Articular chondrocyte of knee joint (primary cell): ENCODE data around the gene CCL2. TPM values are rescaled to one million over a fixed set of nuclear protein-coding genes. Genes with fewer than 3 reads are reported as not detected.

ENCODE experiments used
- total RNA-seq: library from RNA; depleted of rRNA; stranded (reverse); fragments of >200 nt; gene quantifications from 2 replicates; pipeline ENCODE4 v1.2.3, GENCODE V29; 2012

Gene CCL2
- 151 and 185 TPM in 2 replicates for total RNA-seq

DNA sequence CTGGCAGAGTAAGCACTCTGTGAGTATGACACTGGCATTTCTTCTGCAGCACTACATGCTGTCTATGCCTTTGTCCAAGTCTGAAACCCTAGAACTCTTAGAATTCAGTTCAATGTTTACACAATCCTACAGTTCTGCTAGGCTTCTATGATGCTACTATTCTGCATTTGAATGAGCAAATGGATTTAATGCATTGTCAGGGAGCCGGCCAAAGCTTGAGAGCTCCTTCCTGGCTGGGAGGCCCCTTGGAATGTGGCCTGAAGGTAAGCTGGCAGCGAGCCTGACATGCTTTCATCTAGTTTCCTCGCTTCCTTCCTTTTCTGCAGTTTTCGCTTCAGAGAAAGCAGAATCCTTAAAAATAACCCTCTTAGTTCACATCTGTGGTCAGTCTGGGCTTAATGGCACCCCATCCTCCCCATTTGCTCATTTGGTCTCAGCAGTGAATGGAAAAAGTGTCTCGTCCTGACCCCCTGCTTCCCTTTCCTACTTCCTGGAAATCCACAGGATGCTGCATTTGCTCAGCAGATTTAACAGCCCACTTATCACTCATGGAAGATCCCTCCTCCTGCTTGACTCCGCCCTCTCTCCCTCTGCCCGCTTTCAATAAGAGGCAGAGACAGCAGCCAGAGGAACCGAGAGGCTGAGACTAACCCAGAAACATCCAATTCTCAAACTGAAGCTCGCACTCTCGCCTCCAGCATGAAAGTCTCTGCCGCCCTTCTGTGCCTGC, at the start of gene CCL2:
Gene CCL2 (plus strand): TSS at position 635 of the 730 bp plus-strand sequence. CDS start 65 bp downstream, at position 700.

DNA sequence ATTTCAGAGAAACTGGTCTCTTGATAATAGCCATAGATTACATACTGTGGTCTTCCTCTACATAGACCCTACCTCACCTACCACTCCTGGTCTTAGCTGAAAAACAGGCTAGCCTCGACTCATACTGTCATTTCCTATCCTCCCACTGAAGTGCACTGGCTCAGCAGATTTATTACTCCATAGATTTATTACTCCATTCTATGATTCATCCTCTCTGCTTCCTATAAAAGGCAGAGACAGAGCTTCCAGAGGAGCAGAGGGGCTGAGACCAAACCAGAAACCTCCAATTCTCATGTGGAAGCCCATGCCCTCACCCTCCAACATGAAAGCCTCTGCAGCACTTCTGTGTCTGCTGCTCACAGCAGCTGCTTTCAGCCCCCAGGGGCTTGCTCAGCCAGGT, 14.9 kb downstream of the CCL2 start, which contains the start of gene CCL7:
Gene CCL7 (plus strand): TSS at position 253 of the 400 bp plus-strand sequence. CDS start 70 bp downstream, at position 323.

DNA sequence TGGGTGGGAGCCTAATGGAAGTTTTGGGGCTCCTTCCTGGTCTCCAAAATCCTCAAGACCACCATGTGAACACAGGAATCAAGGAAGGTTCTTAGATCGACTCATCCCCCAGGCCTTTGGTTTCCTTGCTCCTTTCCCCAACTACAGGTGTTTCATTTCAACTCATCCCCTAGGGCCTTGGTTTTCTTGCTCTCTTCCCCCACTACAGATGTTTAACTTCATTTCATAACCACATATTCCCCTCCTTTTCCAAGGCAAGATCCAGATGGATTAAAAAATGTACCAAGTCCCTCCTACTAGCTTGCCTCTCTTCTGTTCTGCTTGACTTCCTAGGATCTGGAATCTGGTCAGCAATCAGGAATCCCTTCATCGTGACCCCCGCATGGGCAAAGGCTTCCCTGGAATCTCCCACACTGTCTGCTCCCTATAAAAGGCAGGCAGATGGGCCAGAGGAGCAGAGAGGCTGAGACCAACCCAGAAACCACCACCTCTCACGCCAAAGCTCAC, 30.3 kb downstream of the CCL2 start, which contains the start of gene CCL11:
Gene CCL11 (plus strand): TSS at position 457 of the 507 bp plus-strand sequence. CDS start 67 bp downstream, outside the sequence.

Other genes starting within 250 kb of the CCL2 start
- 3.9 and 6.0 TPM in 2 replicates for gene CCL7, start 14.9 kb downstream of the CCL2 start, total RNA-seq
- gene CCL11, start 30.5 kb downstream of the CCL2 start, total RNA-seq = not detected in 2 replicates
- 0.97 and 1.2 TPM in 2 replicates for gene CCL8, start 64.2 kb downstream of the CCL2 start, total RNA-seq
- gene CCL13, start 101.2 kb downstream of the CCL2 start, total RNA-seq = 0.32 TPM in 1 of 2 replicates, not detected in the other
- not detected in 2 replicates for gene CCL1, start 107.9 kb downstream of the CCL2 start, total RNA-seq